C1 segment of cervical spinal cord (tissue), 14 donors: ENCODE results near the gene HCST.
"Not testable (repeated sequence)": the region's sequence is repeated elsewhere in the genome, so short reads cannot be mapped to it uniquely, and the experiment has no call there.

ENCODE experiments used
- DNase-seq, 14 donors: peaks; one replicate each; lab custom pipeline; 2025; lab: John Stamatoyannopoulos, UW

Gene HCST, protein sequence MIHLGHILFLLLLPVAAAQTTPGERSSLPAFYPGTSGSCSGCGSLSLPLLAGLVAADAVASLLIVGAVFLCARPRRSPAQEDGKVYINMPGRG

DNA sequence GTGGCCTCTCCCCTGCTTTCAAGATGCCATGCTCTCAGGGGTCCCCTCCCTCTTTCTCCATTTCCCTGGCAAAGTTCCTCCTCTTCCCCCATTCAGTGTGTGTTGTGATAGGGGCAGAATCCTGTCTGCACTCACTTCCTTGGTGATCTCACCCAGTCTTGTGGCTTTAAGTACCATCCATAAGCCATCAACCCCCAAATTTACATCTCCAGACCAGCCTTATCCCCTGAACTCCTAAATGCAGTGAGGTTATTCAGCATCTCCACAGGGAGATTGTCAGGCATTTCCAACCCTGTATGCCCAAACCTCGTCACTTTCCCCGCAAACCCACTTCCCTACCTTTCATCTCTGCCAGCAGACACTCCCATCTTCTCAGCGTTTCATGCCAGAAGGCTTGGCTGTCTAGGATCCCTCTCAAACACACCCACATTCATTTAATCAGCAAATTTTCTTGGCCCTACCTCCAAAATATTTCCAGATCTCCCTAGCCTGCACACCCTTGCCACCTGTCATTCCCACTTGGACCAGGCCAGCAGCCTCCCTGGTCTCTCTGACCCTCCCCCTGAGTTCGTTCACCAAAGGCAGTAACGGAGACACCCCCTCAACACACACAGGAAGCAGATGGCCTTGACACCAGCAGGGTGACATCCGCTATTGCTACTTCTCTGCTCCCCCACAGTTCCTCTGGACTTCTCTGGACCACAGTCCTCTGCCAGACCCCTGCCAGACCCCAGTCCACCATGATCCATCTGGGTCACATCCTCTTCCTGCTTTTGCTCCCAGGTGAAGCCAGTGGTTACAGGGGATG, at the start of gene HCST:
Gene HCST, plus strand, starts transcription at position 676 of the 808 bp plus-strand sequence. Its CDS starts 65 bp downstream, at position 741.
- DNase-seq, result peak in 7 of 14 donors; percentile 12 to 47 (median 23)

- DNase-seq, result no peak
Observed at GRCh38 chr19:35853038-35853756, 49.1 kb upstream of the HCST start.

DNA sequence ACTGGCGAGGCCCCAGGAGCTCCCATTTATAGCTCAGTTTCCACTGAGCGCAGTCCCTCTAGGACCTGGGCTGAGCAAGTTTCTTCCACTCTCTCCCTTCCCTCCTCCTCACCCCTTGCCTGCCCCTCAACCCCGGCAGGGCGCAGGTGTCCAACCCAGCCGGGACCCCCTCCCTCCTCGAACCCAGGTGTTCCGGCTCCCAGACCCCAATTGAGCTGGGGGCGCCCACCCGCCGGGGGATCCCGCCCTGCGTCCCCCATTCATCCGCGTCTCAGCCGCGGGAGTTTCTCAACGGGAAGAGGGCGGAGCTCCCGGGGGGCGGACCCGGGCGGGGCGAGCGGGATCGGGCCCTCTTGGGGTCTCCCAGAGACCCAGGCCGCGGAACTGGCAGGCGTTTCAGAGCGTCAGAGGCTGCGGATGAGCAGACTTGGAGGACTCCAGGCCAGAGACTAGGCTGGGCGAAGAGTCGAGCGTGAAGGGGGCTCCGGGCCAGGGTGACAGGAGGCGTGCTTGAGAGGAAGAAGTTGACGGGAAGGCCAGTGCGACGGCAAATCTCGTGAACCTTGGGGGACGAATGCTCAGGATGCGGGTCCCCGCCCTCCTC, 45.7 kb upstream of the HCST start, which contains the start of gene KIRREL2:
Gene KIRREL2, plus strand, starts transcription at position 366 of the 604 bp plus-strand sequence. Its CDS starts 209 bp downstream, at position 575.
- DNase-seq, result peak in 1 of 14 donors; percentile 14

DNA sequence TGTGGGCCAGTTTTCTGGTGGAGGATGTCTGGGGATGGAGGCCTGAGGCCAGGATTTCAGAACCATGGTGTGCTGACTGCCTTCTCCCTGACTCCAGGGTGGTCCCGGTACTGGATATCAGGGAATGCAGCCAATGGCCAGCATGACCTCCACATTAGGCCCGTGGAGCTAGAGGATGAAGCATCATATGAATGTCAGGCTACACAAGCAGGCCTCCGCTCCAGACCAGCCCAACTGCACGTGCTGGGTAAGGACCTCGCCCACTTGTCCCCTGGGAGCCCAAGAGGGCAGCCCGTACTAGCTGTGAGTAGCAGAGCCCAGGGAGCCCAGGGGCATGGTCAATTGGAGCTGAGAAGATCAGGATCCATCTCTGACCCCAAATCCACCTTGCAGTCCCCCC, 44.0 kb upstream of the HCST start:
- no peak for DNase-seq

DNA sequence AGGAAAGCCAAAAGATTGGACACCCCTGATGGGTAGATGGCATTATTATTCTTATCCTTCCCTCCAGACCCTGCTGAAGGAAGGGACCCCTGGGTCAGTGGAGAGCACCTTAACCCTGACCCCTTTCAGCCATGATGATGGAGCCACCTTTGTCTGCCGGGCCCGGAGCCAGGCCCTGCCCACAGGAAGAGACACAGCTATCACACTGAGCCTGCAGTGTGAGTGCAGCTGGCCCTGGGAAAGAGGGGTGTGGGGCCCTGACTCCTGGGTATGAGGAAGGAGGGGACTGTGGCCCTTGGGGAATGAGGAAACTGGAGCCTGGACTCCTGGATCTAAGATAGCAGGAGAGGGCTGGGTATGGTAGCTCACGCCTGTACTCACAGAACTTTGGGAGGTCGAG, 42.9 kb upstream of the HCST start:
- no peak for DNase-seq

DNA sequence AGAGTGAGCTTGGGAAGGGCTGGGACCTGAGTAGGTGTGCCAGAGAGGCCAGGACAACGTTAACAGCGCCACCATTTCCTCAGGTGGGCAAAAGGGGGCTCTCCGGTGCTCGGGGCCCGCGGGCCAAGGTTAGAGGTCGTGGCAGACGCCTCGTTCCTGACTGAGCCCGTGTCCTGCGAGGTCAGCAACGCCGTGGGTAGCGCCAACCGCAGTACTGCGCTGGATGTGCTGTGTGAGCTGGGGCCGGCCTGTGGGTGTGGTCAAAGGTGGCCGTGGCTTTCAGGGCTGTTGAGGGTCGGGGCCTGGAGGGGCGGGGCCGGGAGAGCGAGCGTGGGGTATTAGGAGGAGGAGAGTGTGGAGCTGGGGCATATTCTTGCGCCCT, 41.9 kb upstream of the HCST start:
- no peak for DNase-seq

DNA sequence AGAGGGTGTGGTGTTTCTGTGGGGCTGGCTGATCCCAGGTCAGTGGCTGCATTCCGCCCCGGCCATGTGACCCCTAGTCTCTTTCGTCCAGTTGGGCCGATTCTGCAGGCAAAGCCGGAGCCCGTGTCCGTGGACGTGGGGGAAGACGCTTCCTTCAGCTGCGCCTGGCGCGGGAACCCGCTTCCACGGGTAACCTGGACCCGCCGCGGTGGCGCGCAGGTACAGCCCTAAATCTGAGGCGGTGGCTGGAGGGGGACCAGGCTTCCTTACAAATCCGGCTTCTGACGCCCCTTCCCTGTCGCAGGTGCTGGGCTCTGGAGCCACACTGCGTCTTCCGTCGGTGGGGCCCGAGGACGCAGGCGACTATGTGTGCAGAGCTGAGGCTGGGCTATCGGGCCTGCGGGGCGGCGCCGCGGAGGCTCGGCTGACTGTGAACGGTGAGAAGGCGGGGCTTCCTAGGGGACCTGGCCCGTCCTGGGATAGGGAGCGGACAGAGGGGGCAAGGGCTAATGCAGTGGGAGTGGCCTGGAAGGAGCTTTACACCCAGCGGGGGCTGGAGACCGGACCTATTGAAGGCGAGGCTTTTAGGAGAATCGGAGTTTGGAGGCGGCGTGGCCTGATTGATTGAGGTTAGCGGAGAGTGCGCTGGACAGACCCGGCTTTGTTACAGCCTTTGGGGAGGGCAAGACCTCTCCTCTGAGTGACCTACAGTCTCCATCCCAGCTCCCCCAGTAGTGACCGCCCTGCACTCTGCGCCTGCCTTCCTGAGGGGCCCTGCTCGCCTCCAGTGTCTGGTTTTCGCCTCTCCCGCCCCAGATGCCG, 41.3 kb upstream of the HCST start:
- DNase-seq, result no peak

DNA sequence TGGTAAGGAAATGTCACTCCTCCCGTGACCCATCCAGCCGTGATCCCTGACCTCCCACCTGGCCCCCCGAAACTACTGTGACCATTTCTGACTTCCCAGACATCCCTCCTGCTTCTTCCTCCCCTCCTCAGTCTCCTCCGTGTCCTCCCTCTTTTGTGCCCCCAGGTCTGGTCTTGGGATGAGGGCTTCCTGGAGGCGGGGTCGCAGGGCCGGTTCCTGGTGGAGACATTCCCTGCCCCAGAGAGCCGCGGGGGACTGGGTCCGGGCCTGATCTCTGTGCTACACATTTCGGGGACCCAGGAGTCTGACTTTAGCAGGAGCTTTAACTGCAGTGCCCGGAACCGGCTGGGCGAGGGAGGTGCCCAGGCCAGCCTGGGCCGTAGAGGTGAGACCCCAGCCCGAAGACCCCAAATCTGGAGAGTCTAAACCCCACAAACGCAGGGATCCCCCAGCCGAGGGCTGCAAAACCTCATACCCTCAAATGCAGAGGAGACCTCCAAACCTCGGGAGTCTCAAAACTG, 40.6 kb upstream of the HCST start:
- DNase-seq, result no peak

DNA sequence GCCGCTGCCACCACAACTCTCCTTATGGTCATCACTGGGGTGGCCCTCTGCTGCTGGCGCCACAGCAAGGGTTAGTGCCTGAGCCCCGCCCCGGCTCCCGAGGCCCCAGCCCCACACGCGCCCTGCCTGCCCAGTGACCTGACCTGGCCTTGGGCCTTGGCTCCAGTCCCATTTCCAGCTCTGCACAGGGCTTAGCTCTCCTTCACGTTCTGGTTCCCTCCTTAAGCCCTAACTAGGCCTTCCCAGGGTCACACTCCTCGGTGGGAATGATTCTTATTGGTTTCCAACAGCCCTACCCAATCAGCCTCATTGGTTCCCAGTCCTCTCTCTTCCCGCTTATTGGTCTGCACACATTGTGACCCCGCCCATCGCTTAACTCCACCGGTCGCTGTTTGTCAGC, 39.8 kb upstream of the HCST start:
- DNase-seq, result no peak

DNA sequence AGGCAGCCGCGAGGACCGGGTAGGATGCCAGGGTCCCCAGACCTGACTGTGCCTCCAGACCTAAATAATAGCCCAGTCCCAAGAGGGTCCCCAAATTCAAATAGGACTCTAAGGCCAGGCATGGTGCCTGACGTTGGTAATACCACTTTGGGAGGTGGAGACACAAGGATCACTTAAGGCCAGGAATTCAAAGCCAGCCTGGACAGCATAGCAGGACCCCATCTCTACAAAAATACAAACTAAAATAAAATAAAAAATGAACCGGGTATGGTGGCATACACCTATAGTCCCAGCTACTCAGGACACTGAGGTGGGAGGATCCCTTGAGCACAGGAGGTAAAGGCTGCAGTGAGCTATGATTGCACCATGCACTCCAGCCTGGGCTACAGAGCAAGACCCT, 39.3 kb upstream of the HCST start:
- DNase-seq, result no peak

DNA sequence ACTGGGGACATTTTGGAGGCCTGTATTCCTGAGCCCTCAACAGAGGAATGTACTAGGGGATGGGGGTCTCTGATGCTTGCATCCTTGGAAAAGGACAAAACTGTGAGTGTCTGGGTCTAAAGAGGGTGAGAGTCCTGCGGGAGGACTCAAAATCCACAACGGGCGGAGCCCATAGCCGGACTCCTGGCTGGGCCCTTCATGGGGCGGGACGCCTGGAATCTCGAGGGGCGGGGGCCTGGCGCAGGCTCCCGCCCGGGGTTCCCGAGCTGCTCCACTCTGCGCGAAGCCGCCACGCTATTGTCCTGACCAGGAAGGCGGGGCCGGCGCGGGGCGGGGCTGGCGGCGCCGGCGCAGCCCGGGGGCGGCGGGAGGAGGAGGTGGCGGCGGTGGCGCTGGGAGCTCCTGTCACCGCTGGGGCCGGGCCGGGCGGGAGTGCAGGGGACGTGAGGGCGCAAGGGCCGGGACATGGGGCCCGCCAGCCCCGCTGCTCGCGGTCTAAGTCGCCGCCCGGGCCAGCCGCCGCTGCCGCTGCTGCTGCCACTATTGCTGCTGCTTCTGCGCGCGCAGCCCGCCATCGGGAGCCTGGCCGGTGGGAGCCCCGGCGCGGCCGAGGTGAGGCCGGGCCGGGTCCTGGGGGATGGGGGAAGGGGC, 34.0 kb upstream of the HCST start, which contains the start of gene APLP1:
Gene APLP1, plus strand, starts transcription at position 403 of the 651 bp plus-strand sequence. Its CDS starts 63 bp downstream, at position 466.
- peak in 13 of 14 donors; percentile 46 to 90 (median 76) for DNase-seq

- DNase-seq, result no peak
Observed at GRCh38 chr19:35868823-35869326, 33.5 kb upstream of the HCST start.

DNA sequence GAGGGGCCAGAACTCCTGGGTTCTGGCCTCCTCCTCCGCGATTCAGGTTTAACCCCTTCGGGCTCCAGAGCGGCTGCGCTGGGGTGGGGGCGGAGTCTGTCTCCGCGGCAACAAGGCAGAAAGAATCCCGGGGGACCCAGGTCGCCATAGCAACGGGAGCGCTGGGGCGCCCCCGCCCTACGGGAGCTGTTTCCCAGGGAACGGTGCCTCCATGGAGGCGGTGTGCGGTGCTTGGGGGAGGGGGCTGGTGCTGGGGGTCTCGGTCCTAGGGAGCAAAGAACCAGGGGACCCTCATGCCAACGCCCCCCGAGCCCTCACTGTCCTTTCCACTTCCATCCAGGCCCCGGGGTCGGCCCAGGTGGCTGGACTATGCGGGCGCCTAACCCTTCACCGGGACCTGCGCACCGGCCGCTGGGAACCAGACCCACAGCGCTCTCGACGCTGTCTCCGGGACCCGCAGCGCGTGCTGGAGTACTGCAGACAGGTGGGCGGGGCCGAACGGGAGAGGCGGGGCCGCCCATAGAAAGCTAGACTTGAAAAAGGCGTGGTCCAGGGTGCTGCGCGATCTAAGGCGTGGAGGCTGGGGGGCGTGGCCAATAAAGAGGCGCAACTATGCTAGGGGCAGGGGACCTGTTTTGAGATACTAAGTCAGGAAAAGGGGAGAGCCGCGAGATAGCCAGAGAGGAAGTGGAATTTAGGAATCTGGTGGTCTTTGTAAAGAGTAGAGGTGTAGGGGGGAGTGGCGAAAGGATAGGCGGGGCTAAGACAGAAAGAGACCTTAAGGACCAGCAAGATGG, 32.8 kb upstream of the HCST start:
- peak in 12 of 14 donors; percentile 29 to 80 (median 58) for DNase-seq

GRCh38 chr19:35870124-35870736, 32.1 kb upstream of the HCST start:
- not testable (repeated sequence) for DNase-seq

DNA sequence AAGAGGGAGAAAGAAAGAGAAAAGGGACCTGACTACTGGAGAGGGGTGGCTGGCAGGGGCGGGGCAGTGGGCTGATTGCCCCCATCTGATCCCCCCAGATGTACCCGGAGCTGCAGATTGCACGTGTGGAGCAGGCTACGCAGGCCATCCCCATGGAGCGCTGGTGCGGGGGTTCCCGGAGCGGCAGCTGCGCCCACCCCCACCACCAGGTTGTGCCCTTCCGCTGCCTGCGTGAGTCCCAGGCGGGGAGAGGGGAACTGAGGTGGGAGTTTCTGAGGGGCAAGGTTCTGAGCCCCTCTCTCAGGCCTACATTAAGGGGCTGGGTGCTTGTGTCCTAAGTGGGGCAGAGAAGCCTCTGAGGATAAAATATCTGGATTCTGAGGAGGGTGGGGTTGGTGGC, 31.5 kb upstream of the HCST start:
- DNase-seq, result no peak

DNA sequence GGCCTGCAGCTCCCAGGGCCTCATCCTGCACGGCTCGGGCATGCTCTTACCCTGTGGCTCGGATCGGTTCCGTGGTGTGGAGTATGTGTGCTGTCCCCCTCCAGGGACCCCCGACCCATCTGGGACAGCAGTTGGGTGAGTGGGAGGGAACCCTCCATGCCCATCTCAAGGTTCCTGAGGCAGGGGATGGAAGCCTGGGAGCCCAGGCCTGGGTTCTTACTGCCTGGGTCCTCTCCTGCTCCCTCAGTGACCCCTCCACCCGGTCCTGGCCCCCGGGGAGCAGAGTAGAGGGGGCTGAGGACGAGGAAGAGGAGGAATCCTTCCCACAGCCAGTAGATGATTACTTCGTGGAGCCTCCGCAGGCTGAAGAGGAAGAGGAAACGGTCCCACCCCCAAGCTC, 30.7 kb upstream of the HCST start:
- no peak for DNase-seq

DNA sequence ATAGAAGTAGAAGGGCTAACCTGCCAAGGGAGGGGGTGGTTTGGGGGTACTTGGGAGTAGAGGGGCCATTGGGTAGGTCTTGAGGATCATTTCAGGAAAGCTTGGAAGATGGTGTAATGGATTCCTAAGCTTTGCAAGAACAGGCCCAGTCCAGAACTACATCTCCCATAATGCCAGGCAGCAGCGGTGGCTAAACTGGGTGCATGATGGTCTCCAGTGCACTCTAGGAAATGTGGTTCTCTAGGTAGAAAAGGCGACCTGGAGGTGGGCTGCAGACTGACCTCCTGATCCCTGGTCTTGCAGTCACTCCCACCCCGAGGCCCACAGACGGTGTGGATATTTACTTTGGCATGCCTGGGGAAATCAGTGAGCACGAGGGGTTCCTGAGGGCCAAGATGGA, 30.1 kb upstream of the HCST start:
- no peak for DNase-seq

DNA sequence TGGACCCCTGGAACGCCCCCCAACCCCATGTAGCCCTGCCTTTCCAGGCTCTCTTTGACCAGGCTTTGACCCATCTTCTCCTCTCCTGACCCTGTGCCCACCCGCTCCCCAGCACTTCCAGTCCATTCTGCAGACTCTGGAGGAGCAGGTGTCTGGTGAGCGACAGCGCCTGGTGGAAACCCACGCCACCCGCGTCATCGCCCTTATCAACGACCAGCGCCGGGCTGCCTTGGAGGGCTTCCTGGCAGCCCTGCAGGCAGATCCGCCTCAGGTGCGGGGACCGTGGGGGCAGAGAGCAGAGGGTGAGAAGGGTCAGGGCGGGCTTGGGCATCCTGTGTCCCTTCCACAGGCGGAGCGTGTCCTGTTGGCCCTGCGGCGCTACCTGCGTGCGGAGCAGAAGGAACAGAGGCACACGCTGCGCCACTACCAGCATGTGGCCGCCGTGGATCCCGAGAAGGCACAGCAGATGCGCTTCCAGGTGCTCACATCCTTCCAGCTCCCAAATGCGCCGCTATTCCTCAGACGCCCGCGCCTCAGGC, 27.9 kb upstream of the HCST start:
- DNase-seq, result no peak

- peak in 1 of 14 donors; percentile 22 for DNase-seq
Observed at GRCh38 chr19:35879068-35879467, 23.3 kb upstream of the HCST start.
